NK-92 treated with Interleukin-12 subunit alpha and Interleukin-12 subunit beta, amount 100 ng/mL, for 24 hours (cell line): ENCODE data around the gene FILIP1.

Experiments used
- DNase-seq: peaks from one replicate; lab custom pipeline; 2025; lab: John Stamatoyannopoulos, UW

The FILIP1 gene

GRCh38 chr6:75334266-75335040, 159.1 kb downstream of the FILIP1 start:
- no peak for DNase-seq

- DNase-seq = no peak
These were observed 159.9 kb downstream of the FILIP1 start for GRCh38 chr6:75333676-75334200.

GRCh38 chr6:75331151-75331550, 162.4 kb downstream of the FILIP1 start:
- no peak for DNase-seq

GRCh38 chr6:75329703-75330102, 163.9 kb downstream of the FILIP1 start:
- no peak for DNase-seq

GRCh38 chr6:75327807-75328206, 165.8 kb downstream of the FILIP1 start:
- DNase-seq = no peak

- no peak for DNase-seq
These were observed 166.9 kb downstream of the FILIP1 start for GRCh38 chr6:75326557-75327258.

- no peak for DNase-seq
These were observed 174.7 kb downstream of the FILIP1 start for GRCh38 chr6:75318900-75319299.

GRCh38 chr6:75317503-75318206, 175.9 kb downstream of the FILIP1 start:
- DNase-seq = no peak

- DNase-seq = no peak
These were observed 177.6 kb downstream of the FILIP1 start for GRCh38 chr6:75315978-75316377.

- no peak for DNase-seq
These were observed 185.2 kb downstream of the FILIP1 start for GRCh38 chr6:75308250-75308988.

- no peak for DNase-seq
These were observed 186.1 kb downstream of the FILIP1 start for GRCh38 chr6:75307364-75308004.

GRCh38 chr6:75306064-75306463, 187.5 kb downstream of the FILIP1 start:
- DNase-seq = no peak

- no peak for DNase-seq
These were observed 188.0 kb downstream of the FILIP1 start for GRCh38 chr6:75305573-75305972.

GRCh38 chr6:75302280-75302679, 191.3 kb downstream of the FILIP1 start:
- DNase-seq = no peak

GRCh38 chr6:75301537-75301936, 192.1 kb downstream of the FILIP1 start:
- DNase-seq = no peak

GRCh38 chr6:75301088-75301487, 192.5 kb downstream of the FILIP1 start:
- DNase-seq = no peak

GRCh38 chr6:75300531-75300855, 193.1 kb downstream of the FILIP1 start:
- no peak for DNase-seq

GRCh38 chr6:75299801-75300530, 193.6 kb downstream of the FILIP1 start:
- no peak for DNase-seq

GRCh38 chr6:75296811-75297779, 196.5 kb downstream of the FILIP1 start:
- no peak for DNase-seq

- DNase-seq = no peak
These were observed 201.0 kb downstream of the FILIP1 start for GRCh38 chr6:75292555-75292954.
